GM21528 (cell line): ENCODE results near the gene MEIOC.
"Not testable (repeated sequence)": the region's sequence is repeated elsewhere in the genome, so short reads cannot be mapped to it uniquely, and the experiment has no call there.

Experiments
- ATAC-seq: cut with Tn5 transposase; IDR thresholded peaks from one replicate; pipeline ENCODE4 v1.9.1; 2021; ENCODE audit warnings: mild to moderate bottlenecking, moderate library complexity; ENCODE audit not compliant: unreplicated experiment, low FRiP score

Gene MEIOC

DNA sequence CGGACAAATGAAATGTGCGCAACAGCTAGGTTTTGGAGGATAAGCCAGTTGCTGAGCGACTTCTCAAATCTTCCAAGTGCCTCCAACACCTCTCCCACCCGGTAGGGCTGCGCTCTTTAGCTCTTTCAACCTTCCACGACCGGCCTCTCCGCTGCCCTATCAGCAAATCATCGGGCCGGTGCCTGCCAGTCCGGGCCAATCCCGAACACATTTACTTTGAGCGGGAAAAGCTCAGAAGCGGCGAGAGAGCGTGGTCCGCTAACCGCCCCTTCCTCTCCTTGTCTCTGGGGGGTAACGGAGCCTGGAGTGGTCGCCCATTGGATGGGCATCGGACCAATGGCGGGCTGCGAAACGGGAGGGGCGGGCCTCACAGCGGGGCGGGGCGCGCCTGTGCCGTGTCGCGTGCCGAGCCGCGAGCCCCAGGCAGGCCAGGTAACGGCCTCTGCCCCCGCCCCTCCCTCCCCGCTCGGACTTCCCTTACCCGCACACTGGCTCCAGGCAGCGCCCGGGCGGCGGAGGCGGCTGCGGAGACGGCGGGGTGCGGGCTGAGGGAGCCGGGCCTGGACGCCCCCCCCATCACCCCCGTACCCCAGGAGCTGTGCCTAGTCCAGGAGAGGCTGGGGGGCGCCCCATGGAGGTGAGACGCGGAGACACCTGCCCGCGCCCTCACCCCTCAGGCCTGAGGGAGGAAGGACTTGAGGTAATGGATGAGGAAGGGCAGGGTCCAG, at the start of gene MEIOC:
Gene MEIOC (plus strand): TSS at position 486 of the 728 bp plus-strand sequence. CDS start 146 bp downstream, at position 632.
- no peak for ATAC-seq

DNA sequence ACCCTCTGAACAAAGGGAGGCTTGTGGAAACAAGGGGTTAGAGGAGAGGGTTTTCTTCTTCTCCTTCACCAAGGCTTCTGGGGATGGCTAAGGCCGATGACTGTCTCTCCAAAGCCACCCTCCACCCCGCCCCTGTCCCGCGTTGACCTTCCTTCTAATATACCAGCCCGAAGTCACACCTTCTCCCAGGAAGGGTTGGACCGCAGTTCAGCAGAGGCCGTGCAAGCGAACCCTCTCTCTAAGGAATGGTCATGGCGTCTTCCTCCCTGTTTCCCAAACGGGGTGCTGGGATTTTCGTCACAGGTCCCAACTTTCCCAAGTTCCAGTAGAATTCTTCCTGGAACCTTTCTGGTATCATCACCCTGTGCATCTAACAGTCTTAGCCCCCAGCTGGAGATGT, 49.6 kb upstream of the MEIOC start:
- no peak for ATAC-seq

DNA sequence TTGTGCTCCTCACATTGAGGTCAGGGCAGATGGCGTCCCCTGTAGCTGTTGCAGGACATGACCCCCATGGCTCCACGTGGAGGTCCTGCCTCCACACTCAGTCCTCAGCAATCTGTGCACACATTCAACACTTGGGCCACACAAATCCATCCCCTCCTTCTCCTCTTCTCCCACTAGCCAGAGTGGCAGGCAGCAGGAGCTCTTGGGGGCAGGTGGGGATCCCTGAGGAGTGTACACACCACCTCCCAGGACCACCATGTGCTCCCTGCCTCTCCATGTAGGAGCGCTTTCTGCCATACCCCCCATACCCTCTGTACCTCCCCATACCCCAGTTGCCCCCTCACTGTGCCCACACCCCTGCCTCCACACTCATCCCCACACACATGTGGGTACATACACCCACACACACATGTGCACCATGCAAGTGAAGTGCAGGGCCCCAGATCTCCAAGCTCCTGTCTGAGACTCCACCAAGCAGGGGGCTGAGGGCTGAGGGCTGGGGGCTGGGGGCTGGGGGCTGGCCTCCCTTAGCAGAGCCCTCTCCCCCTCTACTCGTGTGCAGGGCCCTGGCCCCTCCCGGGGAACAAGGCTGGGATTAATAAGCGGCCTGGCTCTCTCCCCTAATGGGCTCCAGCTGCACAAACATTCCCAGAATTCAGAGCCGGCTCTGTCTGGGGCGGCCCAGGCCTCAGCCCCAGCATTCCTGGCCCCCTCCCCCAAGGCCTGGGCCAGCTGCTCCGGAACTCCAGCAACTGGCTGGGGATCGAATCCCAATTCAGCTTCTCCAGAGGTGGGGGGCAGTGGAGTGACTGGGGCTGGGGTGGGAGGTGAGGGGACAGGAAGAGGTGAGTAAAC, 48.2 kb upstream of the MEIOC start:
- ATAC-seq: no peak

DNA sequence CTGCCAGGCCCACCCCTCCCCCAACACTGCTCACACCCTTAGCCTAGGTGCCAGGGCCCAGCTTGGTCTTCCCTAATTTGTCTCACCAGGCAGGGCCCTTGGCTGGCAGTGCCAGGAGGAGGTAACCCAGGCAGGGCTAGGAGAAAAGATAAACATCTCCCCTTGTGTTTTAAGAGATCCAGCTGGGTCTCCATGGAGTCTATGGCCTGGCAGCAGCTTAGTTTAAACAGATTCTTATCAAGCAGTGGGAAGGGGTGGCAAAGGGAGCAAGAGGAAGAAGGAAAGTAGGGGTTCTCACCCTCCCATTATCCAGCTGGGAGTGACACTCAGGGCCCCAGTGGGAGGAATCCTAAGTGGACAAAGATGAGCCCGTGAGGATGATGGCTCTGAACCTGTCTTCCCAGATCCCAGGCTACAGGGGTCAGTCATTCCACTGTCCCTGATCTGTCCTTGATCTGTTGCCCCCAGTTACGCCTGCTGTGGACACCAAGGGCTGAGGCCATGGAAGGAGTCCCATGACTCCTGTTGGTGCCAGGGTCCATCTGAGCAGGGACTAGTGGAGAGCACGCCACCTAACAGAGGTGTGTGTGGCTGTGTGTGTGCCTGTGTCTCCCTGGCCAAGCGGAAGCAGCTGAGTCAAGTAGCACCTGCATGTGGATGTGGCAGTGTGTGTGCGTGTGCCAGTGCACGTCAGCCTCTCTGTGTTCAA, 47.4 kb upstream of the MEIOC start:
- no peak for ATAC-seq

DNA sequence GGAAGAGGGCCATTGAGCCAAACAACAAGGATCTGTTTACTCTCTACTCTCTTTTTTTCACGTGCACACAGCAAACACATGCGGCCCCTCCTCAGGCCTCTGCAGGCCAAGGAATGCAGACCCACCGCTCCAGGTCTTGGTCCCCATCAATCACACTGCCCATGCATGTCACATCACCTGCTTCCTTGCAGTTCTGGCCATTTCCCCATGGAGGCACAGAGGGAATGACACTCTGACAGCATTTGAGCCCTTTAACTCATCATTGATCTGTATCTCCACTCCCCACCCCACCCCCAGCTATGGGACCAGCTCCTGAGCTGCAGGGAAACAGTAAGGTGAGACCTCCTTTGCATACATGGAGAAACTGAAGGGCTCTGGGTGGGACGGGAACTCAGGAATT, 45.9 kb upstream of the MEIOC start:
- no peak for ATAC-seq

DNA sequence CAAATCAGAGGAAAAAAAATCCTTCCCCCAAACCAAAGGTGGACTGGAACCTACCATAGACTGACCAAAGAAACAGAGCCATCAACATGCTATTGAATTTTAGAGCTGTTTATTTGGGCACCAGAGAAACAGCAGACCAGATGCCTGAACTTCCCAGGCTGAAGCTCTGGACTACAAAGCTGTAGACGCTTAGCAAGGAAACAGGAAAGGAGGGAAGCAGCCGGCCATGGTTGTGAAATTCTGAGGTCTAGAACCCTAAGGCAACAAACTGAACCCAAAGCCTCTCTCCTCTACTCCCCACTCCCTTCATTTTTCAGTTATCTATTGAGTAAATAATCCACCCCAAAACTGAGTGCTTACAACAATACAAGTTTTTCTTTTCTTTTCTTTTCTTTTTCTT, 45.4 kb upstream of the MEIOC start:
- no peak for ATAC-seq

DNA sequence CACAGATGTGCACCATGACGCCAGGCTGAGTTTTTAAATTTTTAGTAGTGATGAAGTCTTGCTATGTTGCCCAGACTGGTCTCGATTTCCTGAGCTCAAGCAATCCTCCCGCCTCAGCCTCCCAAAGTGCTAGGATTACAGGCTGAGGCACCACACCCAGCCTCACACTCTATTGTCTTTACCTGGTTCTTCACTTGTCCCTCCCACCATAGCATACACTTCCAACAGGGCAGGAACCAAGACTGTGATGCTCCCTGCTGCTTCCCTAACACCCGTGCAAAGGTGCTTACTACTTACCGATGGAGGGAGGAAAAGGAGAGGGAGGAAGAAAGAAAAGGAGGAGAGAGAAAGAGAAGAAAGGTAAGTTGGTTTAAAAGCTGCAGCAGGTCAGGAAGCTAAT, 41.4 kb upstream of the MEIOC start:
- ATAC-seq: no peak

DNA sequence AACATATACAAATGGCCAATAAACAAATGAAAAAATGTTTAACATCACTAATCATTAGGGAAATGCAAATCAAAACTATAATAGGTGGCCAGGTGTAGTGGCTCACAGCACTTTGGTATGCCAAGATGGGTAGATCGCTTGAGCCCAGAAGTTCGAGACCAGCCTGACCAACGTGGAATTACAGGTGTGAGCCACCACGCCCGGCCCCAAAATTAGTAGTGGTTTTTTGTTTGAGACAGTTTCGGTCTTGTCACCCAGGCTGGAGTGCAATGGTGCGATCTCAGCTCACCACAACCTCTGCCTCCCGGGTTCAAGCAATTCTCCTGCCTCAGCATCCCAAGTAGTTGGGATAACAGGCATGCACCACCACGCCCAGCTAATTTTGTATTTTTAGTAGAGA, 37.6 kb upstream of the MEIOC start:
- not testable (repeated sequence) for ATAC-seq

DNA sequence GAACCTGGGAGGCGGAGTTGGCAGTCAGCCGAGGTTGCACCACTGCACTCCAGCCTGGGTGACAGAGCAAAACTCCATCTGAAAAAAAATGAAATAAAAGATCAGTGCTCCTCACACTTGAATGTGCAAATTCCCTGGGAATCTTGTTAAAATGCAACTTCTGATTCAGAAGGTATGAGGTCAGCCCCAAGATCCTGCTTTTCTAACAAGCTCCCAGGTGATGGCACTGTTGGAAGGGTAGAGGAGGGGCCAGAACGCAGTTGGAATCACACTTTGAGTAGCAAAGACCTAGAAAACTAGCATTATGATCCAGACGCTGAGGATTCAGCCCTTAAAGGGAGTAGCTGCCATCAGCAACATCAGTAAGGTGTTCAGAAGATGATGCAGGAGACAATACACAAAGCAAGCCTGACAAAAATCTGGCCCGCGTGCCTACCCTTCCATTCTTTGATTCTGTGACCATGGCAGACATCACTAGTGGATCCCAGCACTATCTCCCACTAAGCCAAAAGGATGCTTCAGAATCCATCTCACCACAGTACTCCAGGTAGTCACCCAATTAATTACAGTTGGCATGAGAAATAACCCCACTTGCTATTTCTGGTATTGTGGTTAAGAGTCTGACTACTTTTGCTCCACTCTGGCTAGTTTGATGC, 33.1 kb upstream of the MEIOC start:
- ATAC-seq: no peak

DNA sequence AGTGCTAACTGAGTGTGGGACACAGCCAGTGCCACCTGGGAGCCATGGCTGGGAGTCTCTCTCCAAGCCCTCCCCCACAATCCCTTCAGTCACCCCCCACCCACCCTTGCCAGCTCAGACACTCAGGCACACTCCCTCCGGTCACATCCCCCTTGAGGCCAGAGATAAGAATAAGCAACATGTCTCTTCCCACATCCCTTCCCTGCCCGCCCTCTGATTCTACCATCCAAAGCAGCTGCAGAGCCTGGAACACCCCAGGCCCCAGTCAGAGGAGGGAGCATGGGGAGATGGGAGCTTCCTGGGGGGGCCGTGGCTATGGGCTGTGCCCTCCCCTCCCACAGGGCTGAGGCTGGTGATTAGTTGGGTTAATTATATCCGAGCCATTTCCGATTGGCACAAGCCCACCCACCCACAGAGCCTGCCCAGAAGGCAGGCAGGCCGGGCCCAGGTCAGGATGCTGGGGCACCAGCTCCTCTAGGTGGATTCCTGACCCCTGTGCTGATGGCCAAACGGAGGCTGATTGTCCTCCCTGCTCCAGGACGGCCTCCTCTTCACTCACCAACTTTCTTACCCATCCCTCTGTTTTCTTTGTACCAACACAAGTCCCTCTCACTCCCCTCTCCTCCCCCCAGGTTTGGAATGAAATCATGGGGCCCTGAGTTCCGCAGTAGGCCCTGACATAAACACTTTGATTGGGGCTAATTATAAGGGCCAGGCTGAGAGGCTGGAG, 28.6 kb upstream of the MEIOC start:
- ATAC-seq: no peak

DNA sequence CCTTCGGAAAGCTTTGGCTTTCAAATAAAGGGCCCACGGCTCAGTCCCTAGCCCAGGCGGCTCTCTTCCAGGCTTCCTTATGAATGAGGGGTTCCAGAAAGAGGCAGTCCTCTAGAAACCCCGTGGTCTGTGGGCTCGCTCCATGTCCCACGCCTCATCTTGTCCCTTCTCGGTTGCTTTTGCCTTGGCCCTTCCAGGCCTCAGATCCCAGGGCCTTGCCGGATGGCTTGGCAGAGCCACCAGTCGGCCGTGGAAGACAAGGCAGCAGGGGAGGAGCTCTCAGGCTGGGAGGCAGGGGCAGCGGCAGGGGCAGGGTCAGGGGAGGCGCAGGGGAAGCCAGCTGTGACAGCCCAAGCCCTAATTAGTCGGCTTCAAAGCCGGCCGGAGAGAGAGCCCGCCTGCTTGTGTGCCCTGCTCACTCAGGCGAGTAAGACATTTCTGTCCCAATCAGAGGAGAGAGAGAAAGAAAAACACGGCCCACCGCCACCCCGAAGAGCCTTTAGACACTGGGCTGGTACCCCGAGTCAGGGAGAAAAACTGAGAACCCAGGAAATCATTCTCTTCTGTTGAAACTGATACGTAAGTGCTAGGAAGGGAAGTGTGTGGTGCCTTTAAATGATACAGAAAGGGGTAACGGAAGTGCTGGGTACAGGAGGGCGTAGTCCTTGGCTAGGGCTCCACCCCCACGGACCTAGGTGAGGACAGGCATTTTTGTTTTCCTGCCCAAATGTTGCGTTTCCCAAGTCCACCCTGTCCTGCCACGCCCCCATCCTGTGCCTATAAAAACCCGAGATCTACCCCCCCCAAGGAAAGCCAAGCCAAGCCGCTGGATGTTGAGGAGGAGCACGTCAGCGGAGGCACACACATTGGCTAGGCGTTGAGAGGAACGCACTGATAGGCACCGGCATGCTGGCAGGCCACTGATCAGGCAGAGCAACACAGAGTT, 27.8 kb upstream of the MEIOC start:
- ATAC-seq: no peak

DNA sequence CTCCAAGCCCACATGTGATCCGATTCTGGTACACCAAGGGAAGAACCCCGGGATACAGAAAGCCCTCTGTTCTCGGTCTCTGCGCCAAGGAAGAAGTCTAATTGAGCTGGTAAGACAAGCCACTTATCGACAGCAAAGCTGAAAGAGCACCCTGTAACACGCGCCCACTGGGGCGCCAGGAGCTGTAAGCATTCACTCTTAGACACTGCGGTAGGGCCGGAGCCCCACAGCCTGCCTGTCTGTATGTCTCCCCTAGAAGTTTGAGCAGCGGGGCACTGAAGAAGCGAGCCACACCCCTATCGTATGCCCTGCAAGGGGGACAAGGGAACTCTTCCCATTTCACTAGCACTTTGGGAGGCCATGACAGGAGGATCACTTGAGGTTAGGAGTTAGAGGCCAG, 27.0 kb upstream of the MEIOC start:
- ATAC-seq: no peak

DNA sequence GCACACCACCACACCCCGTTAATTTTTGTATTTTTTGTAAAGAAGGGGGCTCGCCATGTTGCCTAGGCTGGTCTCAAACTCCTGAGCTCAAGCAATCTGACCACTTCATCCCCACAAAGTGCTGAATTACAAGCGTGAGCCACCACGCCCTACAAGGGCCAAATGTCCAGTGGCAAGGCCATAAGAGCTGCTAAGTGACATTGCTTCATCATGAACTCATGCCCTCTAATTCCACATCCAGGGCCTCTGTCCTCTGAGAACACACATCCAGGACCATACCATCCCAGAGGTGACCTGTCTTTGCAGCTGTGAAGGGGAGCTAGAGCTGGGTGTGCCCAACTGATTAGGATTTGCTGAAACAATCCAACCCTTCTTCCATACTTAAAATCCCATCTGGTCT, 25.6 kb upstream of the MEIOC start:
- no peak for ATAC-seq

DNA sequence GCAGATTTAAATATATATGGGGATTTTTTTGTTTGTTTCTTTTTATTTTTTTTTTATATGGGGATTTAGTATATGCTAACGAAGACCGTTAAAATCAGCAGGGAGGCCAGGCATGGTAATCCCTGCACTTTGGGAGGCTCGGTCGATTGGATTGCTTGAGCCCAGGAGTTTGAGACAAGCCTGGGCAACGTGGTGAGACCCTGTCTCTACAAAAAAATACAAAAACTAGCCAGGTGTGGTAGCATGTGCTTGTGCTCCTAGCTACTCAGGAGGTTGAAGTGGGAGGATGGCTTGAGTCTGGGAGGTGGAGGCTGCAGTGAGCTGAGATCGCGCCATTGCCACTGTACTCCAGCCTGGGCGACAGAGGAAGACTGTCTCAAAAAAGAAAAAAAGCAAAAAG, 22.3 kb upstream of the MEIOC start:
- no peak for ATAC-seq

DNA sequence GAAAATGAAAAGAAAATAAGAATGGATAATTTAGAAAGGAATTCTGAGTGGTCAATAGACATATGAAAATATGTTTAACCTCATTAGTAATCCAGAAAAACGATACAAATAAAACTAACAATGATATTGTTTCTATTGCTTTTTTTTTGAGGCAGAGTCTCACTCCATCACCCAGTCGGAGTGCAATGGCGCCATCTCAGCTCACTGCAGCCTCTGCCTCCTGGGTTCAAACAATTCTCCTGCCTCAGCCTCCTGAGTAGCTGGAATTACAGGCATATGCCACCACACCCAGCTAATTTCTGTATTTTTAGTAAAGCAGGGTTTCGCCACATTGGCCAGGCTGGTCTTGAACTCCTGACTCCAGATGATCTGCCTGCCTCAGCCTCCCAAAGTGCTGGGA, 21.9 kb upstream of the MEIOC start:
- not testable (repeated sequence) for ATAC-seq

DNA sequence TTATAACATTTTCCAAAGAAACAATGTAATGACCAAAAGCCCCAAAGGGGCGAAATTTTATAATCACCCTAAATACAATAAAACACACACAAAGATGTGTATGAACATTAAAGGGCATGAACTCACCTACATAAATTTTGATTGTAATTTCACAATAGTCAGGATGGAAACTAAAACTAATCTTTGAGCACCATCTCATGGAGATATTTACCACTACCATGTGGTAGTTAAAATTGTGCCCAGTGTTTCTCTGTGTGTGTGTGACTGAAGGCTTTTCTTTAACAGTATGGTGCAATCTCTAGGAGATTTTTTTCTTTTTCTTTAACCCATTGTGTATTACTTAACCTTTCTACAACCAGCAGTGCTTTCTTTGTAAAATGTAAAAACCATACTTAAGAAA, 19.7 kb upstream of the MEIOC start:
- ATAC-seq: no peak

DNA sequence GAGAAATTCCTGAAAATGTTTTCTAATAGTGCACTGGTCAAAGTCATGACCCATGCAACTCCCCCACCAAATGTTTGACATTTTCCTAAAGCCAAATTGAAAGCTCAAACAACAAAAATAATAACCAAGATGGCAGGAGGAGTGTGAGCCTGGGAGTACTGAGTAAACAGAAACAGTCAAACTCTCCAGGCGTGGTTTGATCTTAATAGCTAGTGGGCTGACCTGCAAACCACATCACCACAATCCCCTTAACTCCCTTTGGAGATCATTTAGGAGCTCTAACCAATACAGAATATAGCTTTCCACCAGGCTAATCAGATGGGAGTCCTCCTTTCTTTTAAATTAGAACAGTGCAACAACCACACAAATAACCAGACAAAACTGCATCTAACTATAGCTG, 19.2 kb upstream of the MEIOC start:
- ATAC-seq: no peak

DNA sequence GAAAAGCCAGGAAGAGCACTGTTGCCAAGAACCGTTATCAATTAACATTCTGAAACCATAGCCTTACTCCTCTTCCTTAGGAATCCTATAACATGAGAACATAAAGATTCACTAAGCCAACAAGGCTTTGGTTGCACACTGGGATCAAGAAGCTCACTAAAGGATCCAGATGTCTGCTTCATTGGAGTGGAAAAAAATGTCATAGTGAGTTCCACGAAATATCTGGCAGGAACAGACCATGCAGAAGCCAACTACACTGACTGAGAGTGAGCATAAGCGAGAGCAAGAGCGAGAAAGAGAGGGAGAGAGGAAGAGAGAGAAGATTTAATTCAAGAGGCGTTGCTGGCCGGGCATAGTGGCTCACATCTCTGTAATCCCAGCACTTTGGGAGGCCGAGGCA, 13.4 kb upstream of the MEIOC start:
- ATAC-seq: no peak

DNA sequence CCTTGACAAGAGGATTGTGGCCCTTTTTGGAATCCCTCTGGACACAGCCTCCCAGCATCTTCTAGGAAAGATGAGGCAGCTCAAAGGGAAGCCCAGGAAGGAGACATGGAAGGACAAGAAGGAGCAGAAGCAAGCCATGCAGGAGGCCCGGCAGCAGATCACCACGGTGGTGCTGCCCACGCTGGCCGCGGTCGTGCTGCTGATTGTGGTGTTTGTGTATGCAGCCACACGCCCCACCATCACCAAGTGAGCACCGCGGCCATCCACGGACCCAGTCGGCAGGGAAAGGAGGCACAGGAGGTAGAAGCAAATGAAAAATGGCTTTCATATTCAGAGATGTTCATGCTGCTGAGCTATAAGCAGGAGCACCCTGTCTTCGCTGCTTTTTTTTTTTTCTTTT, 10.9 kb upstream of the MEIOC start:
- ATAC-seq: no peak
